HG03558 (cell line): Measurements from ENCODE around the gene ZCCHC2.

Source experiments
- ATAC-seq: cut with Tn5 transposase; IDR thresholded peaks from one replicate; pipeline ENCODE4 v1.9.1; 2021; ENCODE audit warnings: moderate number of reproducible peaks; ENCODE audit not compliant: unreplicated experiment; ENCODE audit errors: extremely low read depth

The ZCCHC2 gene

GRCh38 chr18:62509779-62510178 is 13.0 kb upstream of the ZCCHC2 start:
- no peak for ATAC-seq

- ATAC-seq, result no peak
These were observed 12.0 kb upstream of the ZCCHC2 start for GRCh38 chr18:62510789-62511188.

- ATAC-seq, result no peak
These were observed 10.3 kb upstream of the ZCCHC2 start for GRCh38 chr18:62512532-62512931.

GRCh38 chr18:62512996-62513395 is 9.8 kb upstream of the ZCCHC2 start:
- no peak for ATAC-seq

- ATAC-seq, result no peak
These were observed 8.3 kb upstream of the ZCCHC2 start for GRCh38 chr18:62514570-62514969.

GRCh38 chr18:62516242-62516641 is 6.6 kb upstream of the ZCCHC2 start:
- ATAC-seq, result no peak

GRCh38 chr18:62518460-62519375 is 4.1 kb upstream of the ZCCHC2 start:
- ATAC-seq, result no peak

- no peak for ATAC-seq
These were observed 3.1 kb upstream of the ZCCHC2 start for GRCh38 chr18:62519684-62520083.

GRCh38 chr18:62521082-62521481 is 1.7 kb upstream of the ZCCHC2 start:
- ATAC-seq, result no peak

GRCh38 chr18:62521593-62521992 is 1.2 kb upstream of the ZCCHC2 start:
- no peak for ATAC-seq

- ATAC-seq, result no peak
These were observed 684 bp upstream of the ZCCHC2 start for GRCh38 chr18:62522178-62522503.

GRCh38 chr18:62523255-62523588 is 397 bp downstream of the ZCCHC2 start:
- no peak for ATAC-seq

- no peak for ATAC-seq
These were observed 1.0 kb downstream of the ZCCHC2 start for GRCh38 chr18:62523631-62524439.

GRCh38 chr18:62524440-62525200 is 1.8 kb downstream of the ZCCHC2 start:
- ATAC-seq, result no peak

- ATAC-seq, result no peak
These were observed 2.8 kb downstream of the ZCCHC2 start for GRCh38 chr18:62525608-62526007.

- no peak for ATAC-seq
These were observed 3.5 kb downstream of the ZCCHC2 start for GRCh38 chr18:62526098-62527025.

GRCh38 chr18:62529597-62529996 is 6.8 kb downstream of the ZCCHC2 start:
- no peak for ATAC-seq

GRCh38 chr18:62531078-62531477 is 8.3 kb downstream of the ZCCHC2 start:
- no peak for ATAC-seq

GRCh38 chr18:62531931-62532330 is 9.1 kb downstream of the ZCCHC2 start:
- no peak for ATAC-seq

- ATAC-seq, result no peak
These were observed 13.2 kb downstream of the ZCCHC2 start for GRCh38 chr18:62536005-62536404.
